HT-29 (cell line): ENCODE results near the gene CAPN7. TPM values are rescaled to one million over a fixed set of nuclear protein-coding genes. Genes with fewer than 3 reads are reported as not detected.
A peak's percentile ranks its signal among the peaks of the same experiment; 100 is the strongest.
"Not testable (repeated sequence)": the region's sequence is repeated elsewhere in the genome, so short reads cannot be mapped to it uniquely, and the experiment has no call there.

Experiments used
- DNase-seq: peaks from one replicate; pipeline ENCODE4 v3.0.0-alpha.2; 2015; ENCODE audit warnings: low spot score
- total RNA-seq: library from RNA; depleted of rRNA; stranded (reverse); fragments of >200 nt; shearing (Covaris generic); gene quantifications from 2 replicates; pipeline ENCODE4 v1.2.3, GENCODE V29; 2014; rRNA removed

CAPN7 gene
- total RNA-seq: 12.3 and 16.6 TPM in 2 replicates

DNA sequence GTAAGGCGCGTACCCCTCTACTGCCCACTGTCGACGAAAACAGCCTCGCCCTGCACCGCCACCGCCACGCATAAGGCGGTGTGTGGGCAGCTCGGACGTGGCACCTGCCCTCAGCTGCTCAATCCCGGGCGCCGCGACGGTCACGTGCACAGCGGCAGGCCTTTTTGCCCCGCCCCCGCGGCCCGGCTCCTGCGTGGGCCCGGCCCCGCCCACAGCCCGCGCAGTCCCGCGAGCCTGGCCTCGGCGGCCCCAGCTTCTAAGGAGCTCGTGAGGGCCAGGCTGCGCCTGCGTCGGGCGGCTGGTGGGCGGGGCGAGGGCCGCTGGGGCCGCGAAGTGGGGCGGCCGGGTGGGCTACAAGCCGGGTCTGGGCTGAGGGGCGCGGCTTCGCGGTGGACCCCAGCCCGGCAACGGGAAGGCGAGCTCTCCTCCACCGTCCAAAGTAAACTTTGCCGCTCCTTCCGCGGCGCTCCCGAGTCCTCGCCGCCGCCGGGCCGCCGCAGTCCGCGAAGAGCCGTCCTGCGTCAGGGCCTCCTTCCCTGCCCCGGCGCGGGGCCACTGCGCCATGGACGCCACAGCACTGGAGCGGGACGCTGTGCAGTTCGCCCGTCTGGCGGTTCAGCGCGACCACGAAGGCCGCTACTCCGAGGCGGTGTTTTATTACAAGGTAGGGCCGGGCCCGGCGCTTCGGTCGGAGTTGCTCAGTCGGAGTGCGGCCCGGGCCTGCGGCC is at the start of gene CAPN7:
TSS of gene CAPN7 (plus strand) at position 313 of the 728 bp plus-strand sequence. CDS start at position 563, 250 bp downstream.
- peak; percentile 89 for DNase-seq

DNA sequence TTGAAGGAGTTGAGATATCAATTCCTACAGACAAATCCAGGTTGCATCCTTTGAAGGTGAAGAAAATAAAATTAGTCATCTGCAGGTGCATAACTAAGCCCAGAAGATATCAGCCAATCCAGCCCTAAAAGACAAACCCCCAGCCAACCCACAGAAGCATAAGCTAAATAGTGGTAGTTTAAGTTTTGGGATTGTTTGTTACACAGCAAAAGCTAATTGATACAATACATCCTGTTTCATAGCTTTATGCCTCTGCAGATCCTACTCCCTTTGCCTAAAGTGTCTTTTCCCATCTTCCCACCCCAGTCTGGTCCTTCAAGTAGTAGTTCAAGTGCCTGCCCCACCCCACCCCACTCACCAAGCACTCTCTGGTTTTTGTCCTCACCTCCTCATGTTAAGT is 48.6 kb upstream of the CAPN7 start:
- DNase-seq: no peak

DNA sequence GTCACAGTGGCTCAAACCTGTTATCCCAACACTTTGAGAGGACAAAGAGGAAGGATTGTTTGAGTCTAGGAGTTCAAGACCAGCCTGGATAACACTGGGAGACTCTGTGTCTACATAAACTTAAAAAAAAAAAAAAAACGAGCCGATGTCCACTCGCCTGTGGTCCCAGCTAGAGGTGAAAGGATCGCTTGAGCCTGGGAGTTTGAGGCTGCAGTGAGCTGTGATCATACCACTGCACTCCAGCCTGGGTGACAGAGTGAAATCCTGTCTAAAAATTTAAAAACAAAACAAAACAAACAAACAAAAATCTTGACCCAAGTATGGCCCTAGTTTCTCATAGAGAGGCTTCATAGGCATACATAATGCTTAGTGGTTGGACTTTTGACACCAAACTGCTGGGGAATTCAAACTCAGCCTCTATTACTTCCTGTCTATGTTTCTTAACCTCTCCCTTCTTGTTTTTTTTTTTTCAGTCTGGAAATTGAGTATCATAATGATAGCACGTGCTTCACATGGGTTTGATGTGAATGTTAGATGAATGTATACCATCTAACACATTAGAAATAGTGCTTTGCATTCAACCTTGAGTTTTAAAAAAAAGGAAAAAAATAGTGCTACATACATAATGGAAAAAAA is 46.4 kb upstream of the CAPN7 start:
- no peak for DNase-seq

DNA sequence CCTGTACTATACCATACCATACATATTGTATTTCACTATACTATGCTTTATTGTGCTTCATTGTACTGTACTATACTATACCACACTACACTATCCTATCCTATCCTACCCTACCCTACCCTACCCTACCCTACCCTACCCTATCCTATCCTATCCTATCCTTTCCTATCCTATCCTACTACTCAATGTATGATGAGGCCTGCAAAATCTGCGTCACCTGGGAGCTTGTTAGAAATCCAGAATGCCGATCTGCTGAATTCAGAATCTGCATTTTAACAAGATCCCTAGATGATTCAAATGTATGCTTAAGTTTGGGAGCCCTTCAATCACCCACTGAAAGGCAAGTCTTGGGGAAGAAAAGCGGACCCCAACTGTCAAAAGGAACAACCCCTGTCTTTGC is 45.4 kb upstream of the CAPN7 start:
- DNase-seq: no peak

DNA sequence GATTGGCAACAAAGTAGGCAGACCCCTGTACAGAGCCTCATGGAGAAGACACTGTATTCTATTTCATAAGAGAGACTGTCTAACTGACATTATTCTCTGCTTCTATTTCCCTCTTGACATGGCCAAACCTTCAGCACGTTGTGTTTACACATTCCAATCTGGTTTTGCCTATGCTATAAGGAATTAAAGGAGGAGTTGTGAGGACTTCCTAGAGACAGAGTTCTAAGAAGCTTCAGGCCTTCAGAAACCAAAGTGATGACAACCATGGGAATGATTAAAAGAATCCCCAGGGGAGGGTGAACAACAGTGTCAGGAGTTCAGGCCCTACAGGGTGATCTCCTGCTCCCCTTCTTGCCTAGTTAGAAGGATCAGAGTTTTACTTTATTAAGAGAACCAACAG is 44.9 kb upstream of the CAPN7 start:
- DNase-seq: no peak

DNA sequence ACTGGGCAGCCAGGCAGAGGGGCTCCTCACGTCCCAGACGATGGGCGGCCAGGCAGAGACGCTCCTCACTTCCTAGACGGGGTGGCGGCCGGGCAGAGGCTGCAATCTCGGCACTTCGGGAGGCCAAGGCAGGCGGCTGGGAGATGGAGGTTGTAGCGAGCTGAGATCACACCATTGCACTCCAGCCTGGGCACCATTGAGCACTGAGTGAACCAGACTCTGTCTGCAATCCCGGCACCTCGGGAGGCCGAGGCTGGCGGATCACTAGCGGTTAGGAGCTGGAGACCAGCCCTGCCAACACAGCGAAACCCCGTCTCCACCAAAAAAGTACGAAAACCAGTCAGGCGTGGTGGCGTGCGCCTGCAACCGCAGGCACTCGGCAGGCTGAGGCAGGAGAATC is 42.4 kb upstream of the CAPN7 start:
- DNase-seq: not testable (repeated sequence)

DNA sequence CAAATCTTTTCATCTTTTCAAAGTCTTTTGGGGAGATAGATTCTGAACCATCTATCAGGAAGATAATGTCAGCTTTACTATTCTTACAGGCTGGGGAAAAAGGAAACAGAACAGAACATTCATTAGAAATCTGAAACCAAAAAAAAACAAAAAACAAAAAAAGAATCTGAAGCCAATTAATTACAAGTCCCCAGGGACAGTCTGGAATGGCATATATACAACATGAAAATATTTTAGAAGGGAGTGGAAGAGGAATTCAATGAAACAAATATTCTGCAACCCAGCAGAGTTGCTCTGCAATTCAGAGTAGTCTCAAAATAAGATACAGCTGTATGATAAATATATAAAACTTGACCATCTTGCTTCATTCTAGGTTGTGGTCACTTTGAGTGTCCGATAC is 41.7 kb upstream of the CAPN7 start:
- no peak for DNase-seq

DNA sequence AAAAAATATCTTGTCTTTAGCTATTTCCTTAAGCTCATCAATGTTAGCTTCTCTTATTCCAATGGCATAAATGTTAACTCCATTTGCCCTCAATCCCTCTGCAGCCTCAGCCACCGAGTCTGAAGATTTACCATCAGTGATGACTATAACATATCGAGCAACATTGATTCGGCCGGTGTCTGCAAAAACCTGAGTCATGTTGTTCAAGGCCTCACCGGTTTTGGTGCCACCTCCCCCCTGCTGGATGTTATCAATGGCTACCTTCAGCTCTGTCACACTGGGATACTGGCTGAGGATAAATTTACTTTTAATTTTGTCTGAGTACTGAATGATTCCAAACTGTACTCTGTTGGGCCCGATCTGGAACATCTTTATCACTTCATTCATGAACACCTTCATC is 41.0 kb upstream of the CAPN7 start:
- DNase-seq: no peak

DNA sequence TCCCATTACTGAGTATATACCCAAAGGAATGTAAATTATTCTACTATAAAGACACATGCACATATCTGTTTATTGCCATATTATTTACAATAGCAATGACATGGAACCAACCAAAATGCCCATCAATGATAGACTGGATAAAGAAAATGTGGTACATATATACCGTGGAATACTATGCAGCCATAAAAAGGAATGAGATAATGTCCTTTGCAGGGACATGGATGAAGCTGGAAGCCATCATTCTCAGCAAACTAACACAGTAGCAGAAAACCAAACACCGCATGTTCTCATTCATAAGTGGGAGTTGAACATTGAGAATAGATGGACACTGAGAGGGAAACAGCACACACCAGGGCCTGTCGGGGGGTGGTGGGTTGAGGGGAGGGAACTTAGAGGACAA is 39.7 kb upstream of the CAPN7 start:
- DNase-seq: not testable (repeated sequence)

DNA sequence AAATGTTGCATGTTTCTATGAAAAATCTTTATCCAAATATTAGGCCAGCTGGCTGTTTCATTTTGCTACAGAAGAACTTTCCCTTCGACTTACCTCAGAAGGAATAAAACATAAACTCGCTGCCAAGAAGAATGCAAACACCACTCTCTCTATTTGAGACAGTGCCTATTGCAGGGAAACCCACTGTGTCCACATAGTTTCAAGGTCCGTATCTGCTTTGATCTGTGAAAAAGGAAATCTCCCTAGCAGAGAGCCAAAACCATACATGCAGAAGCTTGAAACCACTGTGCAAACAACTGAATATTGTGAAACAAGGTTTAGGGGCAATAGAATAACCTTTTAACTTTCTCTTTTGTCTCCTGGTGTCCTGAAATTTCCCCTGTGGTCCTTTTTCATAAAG is 35.0 kb upstream of the CAPN7 start:
- DNase-seq: no peak

DNA sequence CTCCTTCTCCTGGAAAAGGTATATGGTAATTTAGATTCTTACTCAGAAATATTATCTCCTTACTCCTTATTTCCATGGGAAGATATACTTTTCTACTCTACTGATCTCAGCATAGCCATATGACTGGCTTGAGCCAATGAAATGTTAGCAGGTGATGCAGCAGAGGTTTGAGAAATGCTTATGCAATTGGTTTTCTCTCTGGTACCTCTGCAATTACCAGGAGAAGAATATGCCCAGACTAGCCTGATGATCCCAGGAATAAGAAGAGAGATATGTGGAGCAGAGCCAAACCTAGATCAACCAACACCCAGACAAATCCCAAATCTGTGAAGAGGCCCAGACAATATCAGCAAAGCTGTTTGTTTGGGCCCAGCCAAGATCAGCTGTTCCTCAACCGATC is 33.2 kb upstream of the CAPN7 start:
- no peak for DNase-seq

DNA sequence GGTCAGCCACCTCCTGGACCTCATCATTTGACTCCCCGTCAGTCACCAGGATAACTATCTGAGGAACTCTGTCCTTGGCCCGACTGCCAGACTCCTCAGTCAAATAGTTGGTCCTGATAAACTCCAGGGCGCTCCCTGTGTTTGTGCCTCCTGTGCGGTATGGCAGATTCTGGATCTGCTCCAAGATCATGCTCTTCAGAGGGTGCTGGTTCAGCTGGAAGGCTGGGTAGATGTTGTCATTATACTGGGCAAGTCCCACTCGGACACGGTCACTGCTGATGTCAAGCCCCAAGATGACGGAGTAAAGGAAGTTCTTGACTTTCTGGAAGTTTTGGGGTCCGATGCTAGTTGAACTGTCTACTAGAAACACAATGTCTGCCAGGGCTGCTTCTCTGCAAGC is 31.1 kb upstream of the CAPN7 start:
- DNase-seq: no peak

DNA sequence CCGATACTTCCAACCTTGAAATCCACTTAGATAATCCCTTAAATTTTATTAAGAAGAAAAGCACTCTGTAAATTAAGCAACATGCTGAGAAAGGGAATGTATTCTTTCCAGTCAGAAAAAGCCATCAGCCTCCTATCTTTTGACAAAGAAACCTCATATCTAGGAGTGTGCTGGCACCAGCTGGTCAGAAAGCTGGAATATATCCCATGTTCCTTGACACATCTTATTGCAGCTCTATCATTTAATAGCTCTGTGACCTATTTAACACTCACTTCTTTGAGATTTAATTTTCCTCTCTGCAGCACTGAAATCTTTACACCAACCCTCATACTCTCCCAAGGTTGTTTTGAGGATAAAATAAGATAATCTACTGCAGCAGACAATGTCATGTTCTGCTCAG is 30.4 kb upstream of the CAPN7 start:
- no peak for DNase-seq

DNA sequence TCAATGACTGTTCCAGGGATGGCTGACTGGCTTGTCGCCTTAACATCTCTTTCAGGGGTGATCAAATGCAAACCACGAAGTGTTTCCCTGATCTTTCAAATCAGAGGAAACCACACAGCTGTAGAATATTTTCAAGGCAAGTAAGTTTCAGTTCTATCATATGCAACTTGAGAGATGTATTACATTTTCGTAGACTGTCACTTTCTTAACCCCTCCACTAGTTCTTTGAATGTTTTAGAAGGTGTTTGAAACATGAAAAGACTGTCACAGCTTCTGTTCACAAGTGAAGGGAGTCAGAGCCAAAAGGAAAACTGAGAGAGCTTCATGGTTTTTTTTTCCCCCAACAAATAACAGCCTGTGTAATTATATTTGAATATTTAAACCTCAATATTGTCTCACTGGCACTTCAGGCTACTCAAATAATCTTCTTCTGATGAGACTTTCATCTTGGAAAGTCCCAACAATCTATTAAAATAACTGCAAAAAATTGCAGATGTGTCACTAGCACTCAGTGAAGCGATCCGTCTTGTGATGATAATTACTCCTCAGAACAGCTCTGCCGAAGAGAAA is 25.9 kb upstream of the CAPN7 start:
- DNase-seq: no peak

DNA sequence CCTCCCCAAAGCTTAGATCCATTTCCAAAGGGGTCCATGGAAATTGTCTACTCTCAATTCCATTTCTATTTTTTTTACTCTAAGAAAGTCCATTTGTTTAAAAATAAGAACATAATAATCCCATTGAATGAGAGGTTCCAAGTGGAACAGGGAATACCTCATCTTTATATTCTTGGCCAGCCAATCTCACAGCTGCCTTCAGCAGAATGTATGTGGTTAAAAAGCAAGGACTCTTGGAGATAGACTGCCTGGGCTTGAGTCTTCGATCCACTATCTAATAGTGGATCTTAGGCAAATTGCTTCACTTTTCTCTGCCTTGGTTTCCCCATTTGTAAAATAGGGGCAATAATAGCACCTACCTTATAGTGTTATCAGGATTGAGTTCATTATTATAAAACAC is 24.5 kb upstream of the CAPN7 start:
- DNase-seq: no peak

DNA sequence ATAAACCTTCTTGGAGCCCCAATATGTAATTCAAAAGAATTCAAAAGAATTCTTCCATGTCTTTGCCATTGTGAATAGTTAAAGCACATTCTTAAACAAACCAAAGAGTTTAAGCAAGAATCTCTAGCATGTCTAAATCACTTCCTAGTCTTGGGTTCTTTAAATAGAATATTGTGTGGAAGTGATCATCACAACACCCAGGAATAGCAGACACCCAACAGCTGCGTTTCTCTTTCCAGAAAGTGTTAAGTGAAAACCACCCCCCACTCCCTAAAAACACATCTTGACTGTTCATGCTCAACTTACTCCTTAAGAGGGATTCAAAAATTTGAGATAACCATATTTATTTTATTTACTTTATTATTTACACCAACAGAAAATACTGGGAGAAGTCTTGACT is 24.1 kb upstream of the CAPN7 start:
- no peak for DNase-seq

DNA sequence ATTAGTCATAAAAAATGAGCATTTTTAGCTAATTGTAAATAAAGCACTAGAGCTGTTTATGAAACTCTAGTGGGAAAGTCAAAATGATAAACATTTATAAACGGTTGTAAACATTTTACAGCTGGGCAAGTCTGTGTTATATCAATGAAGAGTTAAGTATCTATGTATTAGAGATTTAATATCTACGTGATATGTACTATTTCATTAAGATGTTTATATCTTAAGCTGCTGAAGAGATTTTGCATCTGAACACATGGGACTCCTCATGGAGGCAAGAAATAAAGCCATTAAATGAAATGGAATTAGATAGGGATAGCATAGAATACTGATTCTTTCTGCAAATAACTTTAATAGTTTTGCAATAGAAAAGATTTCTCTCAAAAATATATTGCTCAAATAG is 23.0 kb upstream of the CAPN7 start:
- no peak for DNase-seq

DNA sequence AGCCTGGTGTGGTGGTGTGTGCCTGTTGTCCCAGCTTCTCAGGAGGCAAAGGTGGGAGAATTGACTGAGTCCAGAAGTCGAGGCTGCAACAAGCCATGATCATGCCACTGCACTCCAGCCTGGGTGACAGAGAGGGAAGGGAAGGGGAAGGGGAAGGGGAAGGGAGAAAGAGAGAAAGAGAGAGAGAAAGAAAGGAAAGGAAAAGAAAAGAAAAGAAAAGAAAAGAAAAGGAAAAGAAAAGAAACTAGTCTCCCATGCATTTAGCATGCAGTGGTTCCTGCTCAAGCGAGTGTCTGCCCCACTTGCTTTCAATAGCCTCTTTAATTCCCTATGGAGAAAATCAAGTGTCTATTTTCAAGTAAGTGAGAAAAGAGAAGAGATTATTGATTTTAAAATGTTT is 20.6 kb upstream of the CAPN7 start:
- no peak for DNase-seq

DNA sequence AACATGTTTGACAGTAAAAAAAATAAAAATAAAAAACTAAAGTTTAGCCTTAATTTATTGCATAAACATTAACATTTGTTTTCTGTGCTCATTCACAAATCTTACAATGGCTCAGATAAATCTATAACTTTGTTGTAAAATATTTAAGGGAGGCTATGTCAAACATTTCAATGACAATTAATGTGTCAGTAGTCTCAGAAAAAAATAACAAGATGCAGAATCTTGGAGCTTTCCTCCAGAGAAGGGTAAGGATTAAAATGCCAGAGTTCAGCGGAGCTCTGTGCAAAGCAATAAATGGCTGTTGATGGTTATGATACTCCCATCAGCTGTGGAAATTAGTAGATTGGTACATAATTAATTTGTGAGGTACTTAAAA is 20.0 kb upstream of the CAPN7 start:
- DNase-seq: no peak

DNA sequence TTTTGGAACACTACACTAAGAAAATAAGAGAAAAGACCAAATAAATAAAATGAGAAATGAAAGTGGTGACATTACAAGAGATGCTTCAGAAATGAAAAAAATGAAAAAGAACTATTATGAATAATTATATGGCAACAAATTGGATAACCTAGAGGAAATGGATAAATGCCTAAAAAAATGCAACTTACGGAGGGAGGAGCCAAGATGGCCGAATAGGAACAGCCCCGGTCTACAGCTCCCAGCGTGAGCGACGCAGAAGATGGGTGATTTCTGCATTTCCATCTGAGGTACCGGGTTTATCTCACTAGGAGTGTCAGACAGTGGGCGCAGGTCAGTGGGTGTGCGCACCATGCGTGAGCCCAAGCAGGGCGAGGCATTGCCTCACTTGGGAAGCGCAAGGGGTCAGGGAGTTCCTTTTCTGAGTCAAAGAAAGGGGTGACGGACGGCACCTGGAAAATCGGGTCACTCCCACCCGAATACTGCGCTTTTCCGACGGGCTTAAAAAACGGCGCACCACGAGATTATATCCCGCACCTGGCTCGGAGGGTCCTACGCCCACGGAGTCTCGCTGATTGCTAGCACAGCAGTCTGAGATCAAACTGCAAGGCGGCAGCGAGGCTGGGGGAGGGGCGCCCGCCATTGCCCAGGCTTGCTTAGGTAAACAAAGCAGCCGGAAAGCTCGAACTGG is 19.4 kb upstream of the CAPN7 start:
- not testable (repeated sequence) for DNase-seq

DNA sequence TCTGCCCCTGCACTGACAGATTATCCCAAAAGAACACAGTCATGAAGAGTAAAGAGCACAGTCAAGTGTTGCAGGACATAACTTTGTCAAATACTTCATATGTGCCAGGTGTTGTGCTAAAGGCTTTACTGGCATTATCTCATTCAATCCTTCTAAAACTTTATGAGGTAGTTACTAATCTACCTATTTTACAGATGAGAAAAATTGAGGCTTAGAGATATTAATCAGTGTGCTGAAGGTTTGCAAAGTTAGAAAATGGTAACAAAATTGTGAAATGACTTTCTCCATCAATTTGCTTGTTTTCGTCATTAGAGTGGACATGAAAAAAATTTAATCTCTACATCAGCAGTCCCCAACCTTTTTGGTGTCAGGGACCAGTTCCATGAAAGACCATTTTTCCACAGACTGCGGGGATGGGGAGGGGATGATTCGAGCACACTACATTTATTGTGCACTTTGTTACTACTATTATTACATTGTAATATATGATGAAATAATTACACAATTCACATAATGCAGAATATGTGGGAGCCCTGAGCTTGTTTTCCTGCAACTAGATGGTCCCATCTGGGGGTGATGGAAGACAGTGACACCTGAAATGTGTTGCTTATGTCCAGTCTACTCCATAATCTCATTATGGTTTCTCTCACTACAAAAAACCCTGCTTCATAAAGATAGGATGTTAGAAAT is 8.6 kb upstream of the CAPN7 start:
- DNase-seq: no peak

DNA sequence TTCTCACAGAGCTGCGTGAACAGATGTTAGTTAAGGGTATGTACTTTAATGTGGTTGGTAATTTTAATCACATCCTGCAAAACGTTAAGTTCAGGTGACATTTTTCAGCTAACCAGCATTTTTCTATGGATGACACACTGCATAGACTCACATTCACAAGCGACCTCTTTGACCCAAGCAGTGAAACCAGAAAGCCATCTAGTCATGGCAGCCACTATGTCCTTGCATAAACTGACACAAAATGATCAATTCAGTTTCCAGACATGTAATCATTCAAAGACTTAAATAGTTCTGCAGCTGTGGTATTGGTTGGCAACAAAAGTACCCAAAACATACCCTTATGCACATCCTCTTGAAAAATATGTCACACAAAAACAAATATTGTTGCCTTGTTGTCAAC is 7.4 kb upstream of the CAPN7 start:
- DNase-seq: no peak
